Smooth muscle cell (in vitro differentiated cells): ENCODE measurements around the gene LAMA5. TPM values are rescaled to one million over a fixed set of nuclear protein-coding genes. Genes with fewer than 3 reads are reported as not detected.

Experiments used
- DNase-seq: peaks from one replicate; lab custom pipeline; 2025; ENCODE audit not compliant: unreplicated experiment; lab: John Stamatoyannopoulos, UW
- H2AFZ ChIP-seq: fragments of 200-600 bp; sonication (generic); 2 replicates; pipeline ENCODE4 v1.6.0; 2016; ENCODE audit warnings: antibody characterized with exemption, low read depth, mild to moderate bottlenecking
- H3F3A ChIP-seq: fragments of 200-600 bp; sonication (generic); 2 replicates; pipeline ENCODE4 v1.6.0; 2017; ENCODE audit warnings: antibody characterized with exemption, low read depth
- H3K27ac ChIP-seq: fragments of 200-600 bp; sonication (generic); 2 replicates; pipeline ENCODE4 v1.5.1; 2016; ENCODE audit warnings: low read depth, mild to moderate bottlenecking
- H3K27me3 ChIP-seq: fragments of 200-600 bp; sonication (generic); 2 replicates; pipeline ENCODE4 v1.6.1; 2016; ENCODE audit warnings: low read depth, mild to moderate bottlenecking
- H3K36me3 ChIP-seq: fragments of 200-600 bp; sonication (generic); 2 replicates; pipeline ENCODE4 v1.5.1; 2016; ENCODE audit warnings: low read depth
- H3K4me1 ChIP-seq: fragments of 200-600 bp; sonication (generic); 2 replicates; pipeline ENCODE4 v1.5.1; 2016; ENCODE audit warnings: low read depth
- H3K4me2 ChIP-seq: fragments of 200-600 bp; sonication (generic); 2 replicates; pipeline ENCODE4 v1.6.0; 2016; ENCODE audit warnings: mild to moderate bottlenecking
- H3K4me3 ChIP-seq: fragments of 200-600 bp; sonication (generic); 2 replicates; pipeline ENCODE4 v1.5.1; 2016; ENCODE audit warnings: mild to moderate bottlenecking
- H3K79me2 ChIP-seq: fragments of 200-600 bp; sonication (generic); 2 replicates; pipeline ENCODE4 v1.6.0; 2016; ENCODE audit warnings: low read depth, mild to moderate bottlenecking
- H3K9ac ChIP-seq: fragments of 200-600 bp; sonication (generic); 2 replicates; pipeline ENCODE4 v1.6.0; 2016; ENCODE audit warnings: low read depth
- H3K9me3 ChIP-seq: fragments of 200-600 bp; sonication (generic); replicated peaks from 2 replicates; pipeline ENCODE4 v1.5.1; 2016; ENCODE audit warnings: low read depth
- H4K20me1 ChIP-seq: fragments of 200-600 bp; sonication (generic); 2 replicates; pipeline ENCODE4 v1.6.0; 2016; ENCODE audit warnings: low read depth
- CTCF ChIP-seq: fragments of 200-600 bp; sonication (generic); IDR thresholded peaks from 2 replicates; pipeline ENCODE4 v1.5.1; 2017; ENCODE audit warnings: borderline replicate concordance, mild to moderate bottlenecking, antibody characterized with exemption; ENCODE audit not compliant: insufficient read depth, poor library complexity, severe bottlenecking
- WGBS: methylation state at CpG from one replicate; pipeline ENCODE4 v1.1.7; 2016; ENCODE audit warnings: low lambda C conversion rate; 5-methylcytosine and 5-hydroxymethylcytosine counted together
- polyA plus RNA-seq: library from polyadenylated mRNA; unstranded; fragments of >200 nt; fragmentation: Nextera tagmentation; extraction: Ambion mirVana; gene quantifications from 2 replicates; pipeline ENCODE4 v1.2.1, GENCODE V29; 2016
- total RNA-seq: library from RNA; depleted of rRNA; stranded (reverse); fragments of >200 nt; gene quantifications from 2 replicates; pipeline ENCODE4 v1.2.3, GENCODE V29; 2014

The LAMA5 gene
- total and polyA plus RNA-seq, 2 experiments from 2014 or later: 27.5 to 27.6 TPM

GRCh38 chr20:62309198-62309944 is 57.7 kb downstream of the LAMA5 start:
- no peaks in the 10 kb centered on the region for H3F3A ChIP-seq
- no peak for DNase-seq
- peaks cover 32% of the 10 kb centered on the region for H4K20me1 ChIP-seq
- H3K4me3 ChIP-seq: no peak overlapping the region
- 94% methylated on average over 19 of the region's 26 CpGs for WGBS
- H3K4me1 ChIP-seq: peaks cover 4% of the 10 kb centered on the region
- no peak overlapping the region for H3K9ac ChIP-seq
- H3K79me2 ChIP-seq: peaks cover 22% of the 10 kb centered on the region
- H3K36me3 ChIP-seq: no peaks in the 10 kb centered on the region
- no peaks in the 10 kb centered on the region for H3K27me3 ChIP-seq
- no peak for TF ChIP-seq CTCF
- no peak overlapping the region for H3K4me2 ChIP-seq
- no peaks in the 10 kb centered on the region for H3K9me3 ChIP-seq
- H3K27ac ChIP-seq: no peak overlapping the region
- H2AFZ ChIP-seq: no peak overlapping the region

GRCh38 chr20:62308102-62308822 is 58.9 kb downstream of the LAMA5 start:
- no peak overlapping the region for H3K27ac ChIP-seq
- 95% methylated on average over 29 of the region's 29 CpGs for WGBS
- no peak for DNase-seq
- peaks cover 43% of the 10 kb centered on the region for H4K20me1 ChIP-seq
- H3K9me3 ChIP-seq: no peaks in the 10 kb centered on the region
- peaks cover 3% of the 10 kb centered on the region for H3F3A ChIP-seq
- peaks cover 14% of the 10 kb centered on the region for H3K4me1 ChIP-seq
- H3K4me2 ChIP-seq: no peak overlapping the region
- no peaks in the 10 kb centered on the region for H3K27me3 ChIP-seq
- H3K4me3 ChIP-seq: no peak overlapping the region
- H3K36me3 ChIP-seq: no peaks in the 10 kb centered on the region
- peaks cover 33% of the 10 kb centered on the region for H3K79me2 ChIP-seq
- H3K9ac ChIP-seq: no peak overlapping the region
- H2AFZ ChIP-seq: no peak overlapping the region
- TF ChIP-seq CTCF: no peak

GRCh38 chr20:62307226-62308101 is 59.6 kb downstream of the LAMA5 start:
- TF ChIP-seq CTCF: no peak
- H3K9ac ChIP-seq: no peak overlapping the region
- no peak overlapping the region for H2AFZ ChIP-seq
- H3K27ac ChIP-seq: no peak overlapping the region
- H3K4me1 ChIP-seq: peaks cover 14% of the 10 kb centered on the region
- 96% methylated on average over 37 of the region's 42 CpGs for WGBS
- no peaks in the 10 kb centered on the region for H3K36me3 ChIP-seq
- no peak for DNase-seq
- H3K4me3 ChIP-seq: no peak overlapping the region
- peaks cover 3% of the 10 kb centered on the region for H3F3A ChIP-seq
- peaks cover 38% of the 10 kb centered on the region for H3K79me2 ChIP-seq
- peaks cover 44% of the 10 kb centered on the region for H4K20me1 ChIP-seq
- no peaks in the 10 kb centered on the region for H3K9me3 ChIP-seq
- H3K4me2 ChIP-seq: no peak overlapping the region
- H3K27me3 ChIP-seq: no peaks in the 10 kb centered on the region
